HG03575 (cell line): ENCODE results near the gene TSPOAP1.

Source experiments
- ATAC-seq: cut with Tn5 transposase; IDR thresholded peaks from one replicate; pipeline ENCODE4 v1.9.1; 2021; ENCODE audit not compliant: unreplicated experiment, insufficient number of reproducible peaks, low FRiP score; ENCODE audit errors: extremely low read depth

The TSPOAP1 gene

GRCh38 chr17:58364270-58364942 lies 35.8 kb upstream of the TSPOAP1 start:
- no peak for ATAC-seq

- ATAC-seq: no peak
Observed at GRCh38 chr17:58363457-58364185, 35.0 kb upstream of the TSPOAP1 start.

- no peak for ATAC-seq
Observed at GRCh38 chr17:58362368-58363014, 33.9 kb upstream of the TSPOAP1 start.

GRCh38 chr17:58360296-58361063 lies 31.9 kb upstream of the TSPOAP1 start:
- ATAC-seq: no peak

- no peak for ATAC-seq
Observed at GRCh38 chr17:58358408-58359172, 30.0 kb upstream of the TSPOAP1 start.

- no peak for ATAC-seq
Observed at GRCh38 chr17:58357312-58358297, 29.0 kb upstream of the TSPOAP1 start.

- ATAC-seq: no peak
Observed at GRCh38 chr17:58356231-58356630, 27.6 kb upstream of the TSPOAP1 start.

GRCh38 chr17:58354541-58355216 lies 26.1 kb upstream of the TSPOAP1 start:
- no peak for ATAC-seq

GRCh38 chr17:58353389-58353825 lies 24.8 kb upstream of the TSPOAP1 start:
- no peak for ATAC-seq

GRCh38 chr17:58352596-58353388 lies 24.2 kb upstream of the TSPOAP1 start:
- no peak for ATAC-seq

GRCh38 chr17:58351831-58352595 lies 23.4 kb upstream of the TSPOAP1 start, which contains the start of gene SUPT4H1:
TSS of gene SUPT4H1 (minus strand) at chr17:58352201. CDS start at chr17:58352135, 66 bp downstream.
- ATAC-seq: peak; percentile 35

- ATAC-seq: no peak
Observed at GRCh38 chr17:58351182-58351581, 22.6 kb upstream of the TSPOAP1 start.

GRCh38 chr17:58348038-58348437 lies 19.4 kb upstream of the TSPOAP1 start:
- ATAC-seq: no peak

- ATAC-seq: no peak
Observed at GRCh38 chr17:58345500-58345899, 16.9 kb upstream of the TSPOAP1 start.

- no peak for ATAC-seq
Observed at GRCh38 chr17:58344791-58345157, 16.2 kb upstream of the TSPOAP1 start.
